GM12878 (cell line): ENCODE data around the gene KCNMB4. TPM values are rescaled to one million over a fixed set of nuclear protein-coding genes. Genes with fewer than 3 reads are reported as not detected.

Experiments used
- polyA plus RNA-seq, 11 experiments: library from polyadenylated mRNA; depleted of rRNA in 4 of 11; unstranded in 6 of 11; stranded (reverse) in 5 of 11; fragments of >200 nt; fragmentation: Nextera tagmentation in 4 of 11; fragmentation: Illumina TruSeq in 1 of 11; extraction: Ambion mirVana in 4 of 11; extraction: Trizol in 1 of 11; gene quantifications; 1 replicate in 1 of 11; 2 replicates in 10 of 11; pipeline versions ENCODE4 v1.2.1 to v1.2.3, GENCODE V29; 2011 to 2016; ENCODE audit warnings: inconsistent platforms in 2 of 11, missing spikeins in 2 of 11, low read depth in 1 of 11
- small RNA-seq: library from RNA; depleted of rRNA; stranded (forward); fragments of <200 nt; gene quantifications from one replicate; pipeline ENCODE3, GENCODE V24; 2014
- total RNA-seq, 4 experiments: library from RNA; depleted of rRNA in 3 of 4; stranded (reverse); fragments of >200 nt in 3 of 4; fragmentation: Illumina TruSeq in 1 of 4; extraction: Trizol in 1 of 4; gene quantifications; 2 replicates each; pipeline versions ENCODE4 v1.2.1 to v1.2.3, GENCODE V29; 2013 to 2021

Gene KCNMB4
- total and polyA plus RNA-seq, 10 of the 15 experiments (the other 5 are each of a cell fraction or from before 2014, with no cell fraction given), result 0.06 to 0.37 (median 0.16) TPM; not detected in 2

Small RNAs within 50 kb of the gene (small RNA-seq; reads per million reads assigned to genes)
- not detected for gene RNU4-65P

Other genes starting within 250 kb of the KCNMB4 start
- 75.3 and 97.4 TPM in 2 replicates for gene CNOT2, start 122.9 kb upstream of the KCNMB4 start, total RNA-seq (2014; rRNA removed)
- 127 and 131 TPM in 2 replicates for gene CNOT2, start 122.9 kb upstream of the KCNMB4 start, total RNA-seq (2014; rRNA removed; fragmentation: Illumina TruSeq; extraction: Trizol)
- gene CNOT2, start 122.9 kb upstream of the KCNMB4 start, total RNA-seq (2021), result 48.2 and 55.1 TPM in 2 replicates
- gene CNOT2, start 122.9 kb upstream of the KCNMB4 start, polyA plus RNA-seq (2011; rRNA removed), result 98.5 and 103 TPM in 2 replicates
- gene CNOT2, start 122.9 kb upstream of the KCNMB4 start, polyA plus RNA-seq (2014; fragmentation: Illumina TruSeq; extraction: Trizol), result 89.4 and 104 TPM in 2 replicates
- gene CNOT2, start 122.9 kb upstream of the KCNMB4 start, polyA plus RNA-seq (2014; fragmentation: Nextera tagmentation; extraction: Ambion mirVana), result 10 to 100 TPM; 37.9 to 55.4 TPM
- gene CNOT2, start 122.9 kb upstream of the KCNMB4 start, polyA plus RNA-seq (2014; rRNA removed), result 54.3 and 71.9 TPM in 2 replicates
- gene CNOT2, start 122.9 kb upstream of the KCNMB4 start, polyA plus RNA-seq (2016; fragmentation: Nextera tagmentation; extraction: Ambion mirVana), result 100 to 1,000 TPM in 1 of 2 experiments, 10 to 100 TPM in 1; 92.1 to 102 TPM